ENCODE results near the gene SYT13.

GRCh38 chr11:45288339-45288738, 2.2 kb upstream of the SYT13 start:
- TF ChIP-seq CTCF (conservative IDR thresholded peaks at IDR 0.05 in 1 of 2, IDR thresholded peaks at IDR 0.05 in 1 of 2; ENCODE audit: extremely low read depth in 1 of 2, insufficient read depth in 1 of 2, low read depth in 1 of 2, low read length in 2 of 2) (no peak), EZH2 (IDR thresholded peaks at IDR 0.05; ENCODE audit: borderline replicate concordance, low read length) (no peak)

Data from mammary epithelial cell (primary cell).